T-helper 2 cell treated with Interferon-gamma antibody and Interleukin-4, amounts not matched to agents 5 μg/mL and 100 μg/mL, for 36 hours (primary cell): ENCODE measurements around the gene SDK2.

ENCODE experiments used
- DNase-seq: peaks from one replicate; pipeline ENCODE4 v3.0.0; 2021; ENCODE audit warnings: low spot score
- H3K27ac Mint-ChIP-seq: one replicate; pipeline ENCODE4 v1.8.0; 2021; ENCODE audit warnings: mild to moderate bottlenecking, mixed read lengths
- H3K27me3 Mint-ChIP-seq: one replicate; pipeline ENCODE4 v1.8.0; 2021; ENCODE audit warnings: low read depth, mixed read lengths
- H3K36me3 Mint-ChIP-seq: one replicate; pipeline ENCODE4 v1.8.0; 2021; ENCODE audit warnings: low read depth, mixed read lengths
- H3K4me1 Mint-ChIP-seq: one replicate; pipeline ENCODE4 v1.8.0; 2021; ENCODE audit warnings: low read depth, mixed read lengths
- H3K4me3 Mint-ChIP-seq: one replicate; pipeline ENCODE4 v1.8.0; 2022; ENCODE audit warnings: mild to moderate bottlenecking, moderate library complexity, mixed read lengths
- H3K9me3 Mint-ChIP-seq: one replicate; pipeline ENCODE4 v1.8.0; 2021; ENCODE audit warnings: mixed read lengths

SDK2 gene

GRCh38 chr17:73586921-73587602 is 57.2 kb downstream of the SDK2 start:
- Mint-ChIP-seq H3K27ac (no peak overlapping the region), H3K4me3 (no peak overlapping the region), H3K27me3 (no peaks in the 10 kb centered on the region), H3K9me3 (no peaks in the 10 kb centered on the region), H3K4me1 (peaks cover 23% of the 10 kb centered on the region), H3K36me3 (no peaks in the 10 kb centered on the region)
- no peak for DNase-seq

GRCh38 chr17:73586275-73586832 is 57.9 kb downstream of the SDK2 start:
- peaks cover 15% of the 10 kb centered on the region for H3K4me1 Mint-ChIP-seq
- no peaks in the 10 kb centered on the region for H3K36me3 Mint-ChIP-seq
- H3K27ac Mint-ChIP-seq, result no peak overlapping the region
- DNase-seq, result no peak
- no peaks in the 10 kb centered on the region for H3K9me3 Mint-ChIP-seq
- no peak overlapping the region for H3K4me3 Mint-ChIP-seq
- H3K27me3 Mint-ChIP-seq, result no peaks in the 10 kb centered on the region

- Mint-ChIP-seq H3K4me1 (peaks cover 11% of the 10 kb centered on the region), H3K9me3 (no peaks in the 10 kb centered on the region)
These were observed 58.7 kb downstream of the SDK2 start for GRCh38 chr17:73585583-73585982.

DNA sequence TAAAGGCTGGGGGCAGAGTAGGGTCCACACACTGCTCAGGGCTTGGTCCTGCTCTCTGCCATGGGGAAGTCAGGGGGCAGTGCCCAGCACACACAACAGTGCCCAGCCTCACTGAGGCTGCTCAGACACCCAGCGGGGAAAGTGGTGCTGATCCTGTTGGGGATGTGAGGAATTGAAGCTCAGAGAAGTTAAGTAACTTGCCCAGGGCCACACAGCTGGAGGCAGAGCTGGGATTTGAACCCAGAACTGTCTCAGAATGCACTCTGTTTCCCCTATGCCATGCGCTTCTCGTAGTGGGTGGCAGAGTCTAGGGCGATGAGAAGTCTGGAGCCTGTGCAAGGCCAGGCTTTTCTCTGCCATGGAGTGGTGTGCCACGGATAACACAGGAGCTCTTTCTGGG is 59.3 kb downstream of the SDK2 start:
- Mint-ChIP-seq H3K27me3 (no peaks in the 10 kb centered on the region), H3K4me1 (peaks cover 9% of the 10 kb centered on the region), H3K4me3 (no peak overlapping the region), H3K27ac (no peak overlapping the region), H3K9me3 (no peaks in the 10 kb centered on the region), H3K36me3 (no peaks in the 10 kb centered on the region)
- DNase-seq, result no peak

More at GRCh38 chr17:73585583-73585982, 58.7 kb downstream of the SDK2 start:
- H3K36me3 Mint-ChIP-seq, result no peaks in the 10 kb centered on the region
- H3K27ac Mint-ChIP-seq, result no peak overlapping the region
- DNase-seq, result no peak
- no peak overlapping the region for H3K4me3 Mint-ChIP-seq
- no peaks in the 10 kb centered on the region for H3K27me3 Mint-ChIP-seq

DNA sequence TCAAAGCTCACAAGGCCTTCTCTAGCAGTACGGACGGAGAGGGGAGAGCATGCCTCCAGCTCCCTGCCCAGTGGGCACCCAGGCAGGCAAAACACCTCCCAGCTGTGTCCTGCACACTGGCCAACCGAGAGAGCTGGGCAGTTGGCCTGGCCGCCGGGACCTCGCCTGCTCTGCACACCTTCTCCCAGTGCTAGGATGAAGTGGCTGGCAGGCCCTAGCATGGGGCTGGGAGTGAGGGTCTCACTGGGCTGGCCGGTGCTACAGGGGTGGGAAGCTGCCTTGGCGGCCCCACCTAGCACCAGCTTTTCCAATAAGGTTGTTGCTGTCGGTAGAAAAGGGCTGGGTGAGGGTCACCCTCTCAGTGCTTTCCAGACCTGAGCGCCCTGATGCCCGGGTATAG is 60.2 kb downstream of the SDK2 start:
- H3K4me1 Mint-ChIP-seq, result peaks cover 7% of the 10 kb centered on the region
- H3K9me3 Mint-ChIP-seq, result no peaks in the 10 kb centered on the region
- no peak for DNase-seq
- no peak overlapping the region for H3K27ac Mint-ChIP-seq
- no peak overlapping the region for H3K4me3 Mint-ChIP-seq
- H3K27me3 Mint-ChIP-seq, result no peaks in the 10 kb centered on the region
- no peaks in the 10 kb centered on the region for H3K36me3 Mint-ChIP-seq

- Mint-ChIP-seq H3K4me1 (peaks cover 3% of the 10 kb centered on the region), H3K4me3 (no peak overlapping the region), H3K36me3 (no peaks in the 10 kb centered on the region), H3K27me3 (no peaks in the 10 kb centered on the region), H3K9me3 (no peaks in the 10 kb centered on the region), H3K27ac (no peak overlapping the region)
- no peak for DNase-seq
These were observed 61.4 kb downstream of the SDK2 start for GRCh38 chr17:73582821-73583220.

- no peak overlapping the region for H3K4me3 Mint-ChIP-seq
- DNase-seq, result no peak
- no peak overlapping the region for H3K27ac Mint-ChIP-seq
- H3K36me3 Mint-ChIP-seq, result no peaks in the 10 kb centered on the region
- H3K27me3 Mint-ChIP-seq, result no peaks in the 10 kb centered on the region
- no peaks in the 10 kb centered on the region for H3K4me1 Mint-ChIP-seq
- no peaks in the 10 kb centered on the region for H3K9me3 Mint-ChIP-seq
These were observed 61.9 kb downstream of the SDK2 start for GRCh38 chr17:73582359-73582758.

- DNase-seq, result no peak
- no peak overlapping the region for H3K27ac Mint-ChIP-seq
- no peaks in the 10 kb centered on the region for H3K36me3 Mint-ChIP-seq
- no peaks in the 10 kb centered on the region for H3K9me3 Mint-ChIP-seq
- H3K4me1 Mint-ChIP-seq, result no peaks in the 10 kb centered on the region
- H3K27me3 Mint-ChIP-seq, result no peaks in the 10 kb centered on the region
- no peak overlapping the region for H3K4me3 Mint-ChIP-seq
These were observed 62.9 kb downstream of the SDK2 start for GRCh38 chr17:73581379-73581778.

- Mint-ChIP-seq H3K27me3 (peaks cover 3% of the 10 kb centered on the region), H3K27ac (no peak overlapping the region), H3K4me1 (no peaks in the 10 kb centered on the region), H3K4me3 (no peak overlapping the region), H3K9me3 (no peaks in the 10 kb centered on the region), H3K36me3 (no peaks in the 10 kb centered on the region)
- no peak for DNase-seq
These were observed 64.1 kb downstream of the SDK2 start for GRCh38 chr17:73580073-73580710.

GRCh38 chr17:73576556-73577098 is 67.6 kb downstream of the SDK2 start:
- no peak for DNase-seq
- peaks cover 3% of the 10 kb centered on the region for H3K4me1 Mint-ChIP-seq
- H3K4me3 Mint-ChIP-seq, result no peak overlapping the region
- H3K27me3 Mint-ChIP-seq, result peaks cover 3% of the 10 kb centered on the region
- no peaks in the 10 kb centered on the region for H3K36me3 Mint-ChIP-seq
- no peaks in the 10 kb centered on the region for H3K9me3 Mint-ChIP-seq
- H3K27ac Mint-ChIP-seq, result no peak overlapping the region

DNA sequence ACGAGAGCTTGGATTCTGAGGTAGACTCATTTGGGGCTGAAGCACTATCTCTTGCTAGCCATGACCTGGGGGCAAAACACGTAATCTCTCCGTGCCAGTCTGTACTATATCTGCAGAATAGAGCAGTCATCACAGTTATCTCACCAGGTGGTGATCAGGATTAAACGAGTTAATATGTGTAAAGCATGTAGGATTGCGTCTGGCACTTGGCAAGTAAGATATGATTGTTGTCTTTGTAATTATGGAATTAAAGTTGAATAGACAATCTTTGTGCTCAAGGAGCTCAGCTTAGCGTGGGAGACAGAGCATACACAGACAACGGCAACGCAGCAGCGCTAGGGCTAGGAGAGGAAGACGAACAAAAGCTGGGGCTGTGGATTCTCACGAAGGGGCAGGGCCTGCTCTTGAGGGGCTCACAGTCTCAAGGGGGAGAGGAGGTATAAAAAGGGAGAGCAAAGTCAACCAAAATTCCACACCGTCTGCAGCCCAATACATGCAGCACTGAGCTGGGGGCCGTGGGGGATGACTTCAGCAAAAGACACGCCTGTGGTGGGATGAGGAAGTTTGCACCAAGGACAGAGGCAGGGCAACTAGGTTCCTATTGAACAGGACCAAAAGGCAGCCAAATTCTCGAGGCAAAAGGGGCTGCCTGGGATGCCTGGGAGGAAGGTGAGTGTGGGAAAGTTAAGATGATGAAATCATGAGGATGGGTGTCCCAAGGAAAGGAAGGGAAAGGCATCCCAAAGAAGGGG is 68.6 kb downstream of the SDK2 start:
- Mint-ChIP-seq H3K27ac (no peak overlapping the region), H3K9me3 (no peaks in the 10 kb centered on the region), H3K36me3 (no peaks in the 10 kb centered on the region), H3K27me3 (peaks cover 3% of the 10 kb centered on the region), H3K4me1 (peaks cover 3% of the 10 kb centered on the region), H3K4me3 (no peak overlapping the region)
- no peak for DNase-seq

DNA sequence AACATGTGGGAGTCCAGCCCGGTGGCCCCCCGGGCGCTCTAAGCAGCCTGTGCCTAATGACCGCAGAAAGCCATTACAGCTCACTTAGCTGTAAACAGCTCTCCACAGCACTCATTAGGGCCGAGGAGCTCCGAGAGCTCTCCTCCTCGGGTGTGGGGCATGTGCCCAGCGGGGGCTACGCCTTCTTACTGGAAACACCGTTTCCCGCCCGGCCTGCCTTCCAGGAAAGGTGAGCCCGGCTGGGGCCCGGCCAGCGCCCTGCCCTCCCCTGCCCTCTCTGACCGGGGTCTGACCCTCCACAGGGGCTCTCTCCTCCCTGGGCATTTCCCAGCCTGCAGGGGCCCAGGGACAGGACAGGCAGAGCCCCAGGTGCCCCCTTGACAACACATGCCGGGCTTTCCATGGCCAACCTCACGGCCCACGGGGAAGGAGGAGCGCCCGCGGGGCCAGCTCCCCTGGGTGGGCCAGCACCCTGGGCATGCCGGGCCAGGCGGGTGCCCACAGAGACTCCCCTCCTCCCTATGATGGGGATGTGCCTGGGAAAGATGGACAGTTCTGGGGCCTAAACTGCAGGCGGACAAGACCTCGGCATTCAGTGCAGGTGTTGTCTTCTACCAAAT is 72.6 kb downstream of the SDK2 start:
- H3K36me3 Mint-ChIP-seq, result no peaks in the 10 kb centered on the region
- H3K27me3 Mint-ChIP-seq, result peaks cover 3% of the 10 kb centered on the region
- no peaks in the 10 kb centered on the region for H3K9me3 Mint-ChIP-seq

GRCh38 chr17:73569762-73570319 is 74.4 kb downstream of the SDK2 start:
- no peak for DNase-seq
- H3K9me3 Mint-ChIP-seq, result no peaks in the 10 kb centered on the region
- no peak overlapping the region for H3K27ac Mint-ChIP-seq
- H3K36me3 Mint-ChIP-seq, result no peaks in the 10 kb centered on the region
- H3K4me3 Mint-ChIP-seq, result no peak overlapping the region
- H3K27me3 Mint-ChIP-seq, result no peaks in the 10 kb centered on the region
- H3K4me1 Mint-ChIP-seq, result peaks cover 9% of the 10 kb centered on the region

More for the DNA sequence above, 72.6 kb downstream of the SDK2 start:
- H3K27ac Mint-ChIP-seq, result no peak overlapping the region
- H3K4me3 Mint-ChIP-seq, result no peak overlapping the region
- peaks cover 9% of the 10 kb centered on the region for H3K4me1 Mint-ChIP-seq
- no peak for DNase-seq
